ENCODE results near the gene CCDC188. TPM values are rescaled to one million over a fixed set of nuclear protein-coding genes. Genes with fewer than 3 reads are reported as not detected.

CCDC188 gene
- total RNA-seq, 4 donors from 2014 or later, result 0.28 to 1.8 (median 0.56) TPM; not detected in 1

GRCh38 chr22:20128902-20129746 lies 21.7 kb downstream of the CCDC188 start:
- no peak for TF ChIP-seq CTCF (IDR thresholded peaks at IDR 0.05)
- no peak for DNase-seq (ENCODE audit: low spot score)
- no peak for ATAC-seq (ENCODE audit: low FRiP score)

GRCh38 chr22:20128619-20128901 lies 22.3 kb downstream of the CCDC188 start:
- ATAC-seq (ENCODE audit: low FRiP score), result no peak
- TF ChIP-seq CTCF (IDR thresholded peaks at IDR 0.05), result no peak
- no peak for DNase-seq (ENCODE audit: low spot score)

GRCh38 chr22:20127869-20128618 lies 22.8 kb downstream of the CCDC188 start:
- ATAC-seq (ENCODE audit: low FRiP score), result no peak
- no peak for TF ChIP-seq CTCF (IDR thresholded peaks at IDR 0.05)

GRCh38 chr22:20127318-20127868 lies 23.5 kb downstream of the CCDC188 start:
- ATAC-seq (ENCODE audit: low FRiP score), result no peak
- DNase-seq (ENCODE audit: low spot score), result no peak
- no peak for TF ChIP-seq CTCF (IDR thresholded peaks at IDR 0.05)

More at GRCh38 chr22:20127869-20128618, 22.8 kb downstream of the CCDC188 start:
- DNase-seq (ENCODE audit: low spot score), result no peak

- no peak for TF ChIP-seq CTCF (IDR thresholded peaks at IDR 0.05)
- no peak for DNase-seq (ENCODE audit: low spot score)
- ATAC-seq (ENCODE audit: low FRiP score), result no peak
These were observed 24.4 kb downstream of the CCDC188 start for GRCh38 chr22:20126284-20127029.

- DNase-seq (ENCODE audit: low spot score) (no peak), ATAC-seq (ENCODE audit: low FRiP score) (no peak)
- no peak for TF ChIP-seq CTCF (IDR thresholded peaks at IDR 0.05)
These were observed 25.4 kb downstream of the CCDC188 start for GRCh38 chr22:20125201-20126174.

Measured in omental fat pad (tissue), 4 donors.